PC-3 (cell line): ENCODE results near the gene LDHD. TPM values are rescaled to one million over a fixed set of nuclear protein-coding genes. Genes with fewer than 3 reads are reported as not detected.

ENCODE experiments used
- ATAC-seq: fragments of 200-7000 bp; cut with Tn5 transposase; 2 replicates; pipeline ENCODE4 v1.9.1; 2020; ENCODE audit warnings: mild to moderate bottlenecking, moderate library complexity
- BruUV-seq: library from RNA; stranded (reverse); fragments of 400-500 nt; replicated peaks from 2 replicates; lab custom pipeline; 2021; lab: Mats Ljungman, UMichigan
- CTCF ChIA-PET: fragments of 300-600 bp; sonication (Branson Sonifier 250); formaldehyde crosslinking; loops from one replicate; lab custom pipeline; 2022; ENCODE audit warnings: antibody characterized with exemption; lab: Charles Lee
- POLR2A ChIA-PET: fragments of 300-600 bp; sonication (Branson Sonifier 250); formaldehyde crosslinking; loops from one replicate; lab custom pipeline; 2022; ENCODE audit warnings: antibody characterized with exemption; ENCODE audit not compliant: unreplicated experiment; lab: Charles Lee
- DNase-seq: peaks from one replicate; pipeline ENCODE4 v3.0.0-alpha.2; 2015
- H2AFZ ChIP-seq: fragments of 300-600 bp; sonication (generic); 2 replicates; pipeline ENCODE4 v1.6.0; 2016; ENCODE audit warnings: antibody characterized with exemption, low read length
- H3F3A ChIP-seq: fragments of 300-600 bp; sonication (generic); one replicate; pipeline ENCODE4 v1.6.0; 2017; ENCODE audit warnings: antibody characterized with exemption, low read length, control low read depth, mild to moderate bottlenecking; ENCODE audit not compliant: unreplicated experiment
- H3K27ac ChIP-seq: fragments of 300-600 bp; sonication (generic); 2 replicates; pipeline ENCODE4 v1.5.1; 2016; ENCODE audit warnings: mild to moderate bottlenecking, low read length
- H3K27me3 ChIP-seq: fragments of 300-600 bp; sonication (generic); 2 replicates; pipeline ENCODE4 v1.6.1; 2016; ENCODE audit warnings: low read length, mixed read lengths
- H3K36me3 ChIP-seq: fragments of 300-600 bp; sonication (generic); 2 replicates; pipeline ENCODE4 v1.6.1; 2016; ENCODE audit warnings: low read depth, mixed run types, low read length, mixed read lengths
- H3K4me1 ChIP-seq: fragments of 300-600 bp; sonication (generic); 2 replicates; pipeline ENCODE4 v1.5.1; 2016; ENCODE audit warnings: low read length; ENCODE audit not compliant: insufficient read depth
- H3K4me2 ChIP-seq: fragments of 300-600 bp; sonication (generic); 2 replicates; pipeline ENCODE4 v1.6.0; 2016; ENCODE audit warnings: low read length
- H3K4me3 ChIP-seq: fragments of 300-600 bp; sonication (generic); 2 replicates; pipeline ENCODE4 v1.5.1; 2016; ENCODE audit warnings: mild to moderate bottlenecking, low read length, mixed read lengths
- H3K79me2 ChIP-seq: fragments of 300-600 bp; sonication (generic); 2 replicates; pipeline ENCODE4 v1.6.1; 2017; ENCODE audit warnings: low read length, mixed read lengths
- H3K9ac ChIP-seq: fragments of 300-600 bp; sonication (generic); 2 replicates; pipeline ENCODE4 v1.6.0; 2016; ENCODE audit warnings: mild to moderate bottlenecking, low read length
- H3K9me2 ChIP-seq: fragments of 300-600 bp; sonication (generic); replicated peaks from 2 replicates; pipeline ENCODE4 v1.6.1; 2016; ENCODE audit warnings: mixed run types, low read length, mixed read lengths
- H3K9me3 ChIP-seq: fragments of 300-600 bp; sonication (generic); 2 replicates; pipeline ENCODE4 v1.6.1; 2016; ENCODE audit warnings: low read length, mixed read lengths
- H4K20me1 ChIP-seq: fragments of 300-600 bp; sonication (generic); 2 replicates; pipeline ENCODE4 v1.6.1; 2016; ENCODE audit warnings: low read length, mixed read lengths
- EZH2 ChIP-seq: fragments of 300-600 bp; sonication (generic); IDR thresholded peaks from one replicate; pipeline ENCODE4 v1.6.1; 2017; ENCODE audit warnings: antibody characterized with exemption, mild to moderate bottlenecking, low read length; ENCODE audit not compliant: unreplicated experiment
- EZH2phosphoT487 ChIP-seq: fragments of 300-600 bp; sonication (generic); IDR thresholded peaks from 2 replicates; pipeline ENCODE4 v1.6.1; 2018; ENCODE audit warnings: mild to moderate bottlenecking, antibody characterized with exemption, low read length, borderline replicate concordance
- intact Hi-C: fragments of 100-400 bp; cut with micrococcal nuclease; formaldehyde crosslinking; loops from 2 replicates; pipeline ENCODE4 v1.9.0; 2023
- total RNA-seq: library from RNA; depleted of rRNA; stranded (reverse); fragments of >200 nt; gene quantifications from 2 replicates; pipeline ENCODE4 v1.2.3, GENCODE V29; 2014
- TF ChIP-seq, protein P1 (sequence below): fragments of 300-600 bp; sonication (generic); conservative IDR thresholded peaks from 2 replicates; pipeline ENCODE4 v1.5.1; 2017; ENCODE audit warnings: antibody characterized with exemption, low read depth, mild to moderate bottlenecking, low read length

LDHD gene
- total RNA-seq, 1 experiment from 2014 or later = 3.1 TPM

DNA sequence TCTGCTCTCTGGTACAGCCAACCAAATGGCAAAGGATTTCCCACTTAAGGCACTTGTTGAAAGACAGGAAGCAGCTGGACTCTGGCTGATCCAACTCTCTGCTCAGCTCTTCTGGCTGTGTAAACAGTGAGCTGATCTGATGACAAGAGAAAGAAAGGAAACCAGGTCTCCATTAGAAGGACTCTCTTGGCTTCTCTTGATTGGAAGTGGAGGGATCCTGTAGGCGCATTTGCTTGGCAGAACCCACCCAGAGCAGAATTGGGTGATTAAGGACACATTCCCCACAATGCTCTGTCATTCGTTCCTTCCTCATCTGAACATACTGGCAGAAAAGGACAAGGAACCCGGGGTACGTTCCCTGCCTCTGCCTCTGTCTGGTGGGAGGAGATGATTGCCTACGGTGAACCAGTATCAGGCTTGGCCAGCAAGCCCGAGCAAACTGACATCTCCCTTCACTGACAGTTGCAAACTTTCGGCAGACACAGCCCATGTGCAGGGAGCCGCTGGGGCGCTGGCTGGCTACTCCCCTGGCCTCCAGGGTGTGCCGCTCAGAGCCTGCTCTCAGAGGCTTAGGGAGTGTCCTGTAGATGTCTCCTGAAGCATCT lies 29.1 kb downstream of the LDHD start:
- no peak overlapping the region for H3K4me2 ChIP-seq
- H3K27me3 ChIP-seq = no peaks in the 10 kb centered on the region
- H2AFZ ChIP-seq = no peak overlapping the region
- H3K4me3 ChIP-seq = no peak overlapping the region
- peaks cover 12% of the 10 kb centered on the region; the same call in 1 of the 2 replicates for H3K4me1 ChIP-seq
- peaks cover 89% of the 10 kb centered on the region for H3K79me2 ChIP-seq
- H3K9me2 ChIP-seq = no peaks in the 10 kb centered on the region
- TF ChIP-seq EZH2 (no peak), EZH2phosphoT487 (no peak)
- TF ChIP-seq, protein P1, sequence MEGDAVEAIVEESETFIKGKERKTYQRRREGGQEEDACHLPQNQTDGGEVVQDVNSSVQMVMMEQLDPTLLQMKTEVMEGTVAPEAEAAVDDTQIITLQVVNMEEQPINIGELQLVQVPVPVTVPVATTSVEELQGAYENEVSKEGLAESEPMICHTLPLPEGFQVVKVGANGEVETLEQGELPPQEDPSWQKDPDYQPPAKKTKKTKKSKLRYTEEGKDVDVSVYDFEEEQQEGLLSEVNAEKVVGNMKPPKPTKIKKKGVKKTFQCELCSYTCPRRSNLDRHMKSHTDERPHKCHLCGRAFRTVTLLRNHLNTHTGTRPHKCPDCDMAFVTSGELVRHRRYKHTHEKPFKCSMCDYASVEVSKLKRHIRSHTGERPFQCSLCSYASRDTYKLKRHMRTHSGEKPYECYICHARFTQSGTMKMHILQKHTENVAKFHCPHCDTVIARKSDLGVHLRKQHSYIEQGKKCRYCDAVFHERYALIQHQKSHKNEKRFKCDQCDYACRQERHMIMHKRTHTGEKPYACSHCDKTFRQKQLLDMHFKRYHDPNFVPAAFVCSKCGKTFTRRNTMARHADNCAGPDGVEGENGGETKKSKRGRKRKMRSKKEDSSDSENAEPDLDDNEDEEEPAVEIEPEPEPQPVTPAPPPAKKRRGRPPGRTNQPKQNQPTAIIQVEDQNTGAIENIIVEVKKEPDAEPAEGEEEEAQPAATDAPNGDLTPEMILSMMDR = no peak
- no peaks in the 10 kb centered on the region for H4K20me1 ChIP-seq
- H3K9ac ChIP-seq = no peak overlapping the region
- no peak for DNase-seq
- H3K36me3 ChIP-seq = no peaks in the 10 kb centered on the region
- H3K27ac ChIP-seq = no peak overlapping the region
- peak; percentile 28; the same call in 1 of the 2 replicates for ATAC-seq
- no TSS peak for BruUV-seq
- no peaks in the 10 kb centered on the region for H3F3A ChIP-seq
- intact Hi-C loops = no loop called here
- no peaks in the 10 kb centered on the region for H3K9me3 ChIP-seq
- ChIA-PET POLR2A (no interaction called here), CTCF (no interaction called here)

DNA sequence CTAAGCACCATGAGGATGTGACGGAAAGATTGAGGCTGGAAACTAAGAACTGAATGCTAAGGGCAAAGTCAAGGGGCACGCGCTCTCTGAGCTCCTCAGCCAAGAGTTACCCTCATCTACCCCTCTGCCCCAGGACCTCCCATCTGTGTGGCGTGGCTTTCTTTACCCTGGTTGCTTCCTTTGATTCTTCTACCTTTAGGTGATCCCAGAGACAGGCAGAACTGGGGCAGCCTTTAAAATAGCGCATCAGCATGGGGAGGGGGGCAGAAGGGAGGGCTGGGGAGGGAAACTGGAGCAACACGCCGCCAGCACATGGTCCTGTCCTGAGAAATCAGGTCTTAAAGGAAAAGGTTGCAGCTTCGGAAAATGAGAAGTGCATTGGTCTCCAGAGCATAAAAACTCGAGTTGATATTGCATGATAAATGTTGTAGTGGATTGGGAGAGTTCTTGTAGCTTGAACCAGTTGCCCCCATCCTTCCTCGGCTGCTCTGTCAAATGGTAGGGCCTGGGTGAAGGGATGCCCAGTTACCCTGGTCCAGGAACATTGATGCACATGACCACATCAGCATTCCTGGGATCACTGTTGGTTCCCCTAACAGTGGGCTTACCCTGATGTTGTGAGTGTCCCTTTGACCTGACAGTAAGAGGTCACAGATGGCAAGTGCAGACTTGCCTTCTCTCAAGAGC lies 29.7 kb downstream of the LDHD start:
- H3K27ac ChIP-seq = no peak overlapping the region
- ATAC-seq (no peak), DNase-seq (no peak)
- H4K20me1 ChIP-seq = no peaks in the 10 kb centered on the region
- ChIA-PET POLR2A (no interaction called here), CTCF (no interaction called here)
- intact Hi-C loops = no loop called here
- H3K4me1 ChIP-seq = peaks cover 12% of the 10 kb centered on the region; the same call in 1 of the 2 replicates
- H3K36me3 ChIP-seq = no peaks in the 10 kb centered on the region
- no peak overlapping the region for H3K4me3 ChIP-seq
- no peak overlapping the region for H3K4me2 ChIP-seq
- peaks cover 92% of the 10 kb centered on the region for H3K79me2 ChIP-seq
- BruUV-seq = no TSS peak
- H3K9me2 ChIP-seq = no peaks in the 10 kb centered on the region
- no peaks in the 10 kb centered on the region for H3K27me3 ChIP-seq
- no peaks in the 10 kb centered on the region for H3K9me3 ChIP-seq
- TF ChIP-seq EZH2 (no peak), EZH2phosphoT487 (no peak)
- TF ChIP-seq, protein P1 = no peak
- no peaks in the 10 kb centered on the region for H3F3A ChIP-seq
- H3K9ac ChIP-seq = no peak overlapping the region
- H2AFZ ChIP-seq = no peak overlapping the region

DNA sequence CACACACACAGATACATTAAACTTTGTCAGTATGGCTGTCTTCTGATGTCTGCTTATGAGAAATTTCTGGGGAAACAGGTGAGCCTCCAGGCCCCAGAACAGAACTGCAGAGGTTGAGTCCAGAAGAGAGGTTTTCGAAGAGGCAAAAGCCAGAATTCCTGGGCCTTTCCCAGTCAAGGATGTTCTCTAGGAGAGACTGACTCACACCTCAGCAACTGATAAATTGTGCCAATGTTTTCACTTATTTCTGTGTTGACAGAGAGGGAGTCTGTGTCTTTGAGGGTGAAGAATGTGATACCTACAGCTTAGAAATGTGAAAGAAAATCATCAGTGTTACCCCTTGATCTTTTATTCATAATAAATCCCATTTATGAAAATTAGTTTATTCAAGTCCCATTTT lies 30.3 kb downstream of the LDHD start:
- Histone ChIP-seq H3K9me2 (no peaks in the 10 kb centered on the region), H2AFZ (no peak overlapping the region), H3K4me2 (no peak overlapping the region), H3K9ac (no peak overlapping the region), H3F3A (no peaks in the 10 kb centered on the region), H3K27ac (no peak overlapping the region), H3K36me3 (no peaks in the 10 kb centered on the region), H3K4me3 (no peak overlapping the region), H3K4me1 (peaks cover 12% of the 10 kb centered on the region; the same call in 1 of the 2 replicates), H4K20me1 (no peaks in the 10 kb centered on the region), H3K9me3 (no peaks in the 10 kb centered on the region), H3K27me3 (no peaks in the 10 kb centered on the region), H3K79me2 (peaks cover 94% of the 10 kb centered on the region)
- ATAC-seq = peak; percentile 33; the same call in 1 of the 2 replicates
- intact Hi-C loops = no loop called here
- ChIA-PET POLR2A (no interaction called here), CTCF (no interaction called here)
- DNase-seq = no peak
- TF ChIP-seq, protein P1 = no peak
- TF ChIP-seq EZH2 (no peak), EZH2phosphoT487 (no peak)
- BruUV-seq = no TSS peak
